ENCODE results near the gene ARHGAP26.

ARHGAP26 gene

DNA sequence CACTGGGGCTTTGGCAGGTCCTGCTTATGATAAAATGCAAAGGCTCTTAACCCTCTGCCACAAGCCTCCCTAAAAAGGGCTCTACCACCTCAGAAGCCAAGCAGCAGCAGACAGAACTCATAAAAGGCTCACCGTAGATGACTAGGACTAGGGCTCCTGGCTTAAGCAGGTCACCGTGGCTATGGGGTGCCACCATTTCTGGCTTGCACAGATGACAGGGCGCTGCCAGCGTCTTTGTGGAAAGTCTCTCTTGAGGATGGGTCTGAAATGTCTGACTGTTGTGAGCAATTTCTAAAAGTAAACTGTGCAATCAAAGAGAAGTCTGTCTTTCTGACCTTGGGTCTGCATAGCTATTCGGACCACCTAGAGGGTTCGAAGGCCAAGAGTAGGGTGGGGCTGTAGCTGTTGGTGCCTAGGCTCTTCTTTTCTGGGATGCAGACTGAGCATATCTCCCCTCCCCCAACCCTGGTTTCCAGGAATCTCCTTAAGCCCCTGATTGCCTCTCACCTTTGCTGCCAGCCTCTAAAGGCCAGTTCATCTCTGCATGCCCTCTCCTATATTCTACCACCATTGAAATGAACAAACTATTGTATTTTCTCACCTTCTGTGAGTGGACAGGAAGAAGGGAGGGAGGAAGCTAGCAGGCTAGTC lies 307.4 kb downstream of the ARHGAP26 start:
- no peaks in the 10 kb centered on the region for H3K9me3 ChIP-seq
- H3K4me1 ChIP-seq (ENCODE audit: control insufficient read depth in 1 of 2, insufficient read depth in 1 of 2, low read depth in 1 of 2, low read length in 1 of 2): no peaks in the 10 kb centered on the region
- no peak overlapping the region for H3K27ac ChIP-seq
- peaks cover 21% of the 10 kb centered on the region for H3K36me3 ChIP-seq
- H3K4me3 ChIP-seq (ENCODE audit: low read depth in 1 of 2, low read length in 1 of 2): no peak overlapping the region
- TF ChIP-seq CTCF (IDR thresholded peaks at IDR 0.05): no peak
- no peaks in the 10 kb centered on the region for H3K27me3 ChIP-seq

- TF ChIP-seq CTCF (IDR thresholded peaks at IDR 0.05): no peak
Measured at GRCh38 chr5:143078313-143078712, 308.1 kb downstream of the ARHGAP26 start.

DNA sequence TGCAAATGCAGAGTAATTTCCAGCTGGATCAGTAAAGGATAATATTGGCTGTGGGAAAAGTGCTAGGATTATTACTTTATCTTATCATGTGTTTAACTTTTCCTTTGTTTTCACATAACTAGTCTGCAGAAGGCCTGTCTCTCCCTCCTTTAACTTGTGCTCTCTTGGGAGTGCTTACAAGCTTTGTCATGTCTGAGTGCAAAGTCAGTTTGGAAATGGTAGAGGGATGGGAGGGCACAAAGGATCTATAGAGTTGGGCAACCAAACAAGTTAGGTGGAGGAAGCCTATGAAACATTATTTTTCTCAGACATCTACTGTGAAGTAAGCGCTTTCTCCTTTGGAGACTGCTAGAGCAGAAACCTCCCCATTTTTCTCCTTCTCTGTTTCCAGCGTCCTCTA lies 308.8 kb downstream of the ARHGAP26 start:
- no peak overlapping the region for H3K4me3 ChIP-seq (ENCODE audit: low read depth in 1 of 2, low read length in 1 of 2)
- peaks cover 28% of the 10 kb centered on the region for H3K36me3 ChIP-seq
- H3K27me3 ChIP-seq: no peaks in the 10 kb centered on the region
- TF ChIP-seq CTCF (IDR thresholded peaks at IDR 0.05): no peak
- no peak overlapping the region for H3K27ac ChIP-seq
- no peaks in the 10 kb centered on the region for H3K4me1 ChIP-seq (ENCODE audit: control insufficient read depth in 1 of 2, insufficient read depth in 1 of 2, low read depth in 1 of 2, low read length in 1 of 2)
- H3K9me3 ChIP-seq: no peaks in the 10 kb centered on the region

More at GRCh38 chr5:143078313-143078712, 308.1 kb downstream of the ARHGAP26 start:
- Histone ChIP-seq H3K27ac (no peak overlapping the region), H3K4me1 (ENCODE audit: control insufficient read depth in 1 of 2, insufficient read depth in 1 of 2, low read depth in 1 of 2, low read length in 1 of 2) (no peaks in the 10 kb centered on the region), H3K27me3 (no peaks in the 10 kb centered on the region), H3K4me3 (ENCODE audit: low read depth in 1 of 2, low read length in 1 of 2) (no peak overlapping the region), H3K9me3 (no peaks in the 10 kb centered on the region), H3K36me3 (peaks cover 22% of the 10 kb centered on the region)

GRCh38 chr5:143080407-143080806 lies 310.2 kb downstream of the ARHGAP26 start:
- H3K27ac ChIP-seq: no peak overlapping the region
- H3K36me3 ChIP-seq: peaks cover 28% of the 10 kb centered on the region
- no peak for TF ChIP-seq CTCF (IDR thresholded peaks at IDR 0.05)
- H3K4me3 ChIP-seq (ENCODE audit: low read depth in 1 of 2, low read length in 1 of 2): no peak overlapping the region
- no peaks in the 10 kb centered on the region for H3K27me3 ChIP-seq
- no peaks in the 10 kb centered on the region for H3K9me3 ChIP-seq
- H3K4me1 ChIP-seq (ENCODE audit: control insufficient read depth in 1 of 2, insufficient read depth in 1 of 2, low read depth in 1 of 2, low read length in 1 of 2): no peaks in the 10 kb centered on the region

GRCh38 chr5:143080982-143081381 lies 310.8 kb downstream of the ARHGAP26 start:
- Histone ChIP-seq H3K9me3 (no peaks in the 10 kb centered on the region), H3K27ac (no peak overlapping the region)
- TF ChIP-seq CTCF (IDR thresholded peaks at IDR 0.05): no peak

More at GRCh38 chr5:143080982-143081381, 310.8 kb downstream of the ARHGAP26 start:
- H3K36me3 ChIP-seq: peaks cover 28% of the 10 kb centered on the region
- H3K27me3 ChIP-seq: no peaks in the 10 kb centered on the region
- H3K4me3 ChIP-seq (ENCODE audit: low read depth in 1 of 2, low read length in 1 of 2): no peak overlapping the region
- no peaks in the 10 kb centered on the region for H3K4me1 ChIP-seq (ENCODE audit: control insufficient read depth in 1 of 2, insufficient read depth in 1 of 2, low read depth in 1 of 2, low read length in 1 of 2)

Data from neutrophil (primary cell).